ENCODE measurements around the gene ARID3A.

Gene ARID3A

DNA sequence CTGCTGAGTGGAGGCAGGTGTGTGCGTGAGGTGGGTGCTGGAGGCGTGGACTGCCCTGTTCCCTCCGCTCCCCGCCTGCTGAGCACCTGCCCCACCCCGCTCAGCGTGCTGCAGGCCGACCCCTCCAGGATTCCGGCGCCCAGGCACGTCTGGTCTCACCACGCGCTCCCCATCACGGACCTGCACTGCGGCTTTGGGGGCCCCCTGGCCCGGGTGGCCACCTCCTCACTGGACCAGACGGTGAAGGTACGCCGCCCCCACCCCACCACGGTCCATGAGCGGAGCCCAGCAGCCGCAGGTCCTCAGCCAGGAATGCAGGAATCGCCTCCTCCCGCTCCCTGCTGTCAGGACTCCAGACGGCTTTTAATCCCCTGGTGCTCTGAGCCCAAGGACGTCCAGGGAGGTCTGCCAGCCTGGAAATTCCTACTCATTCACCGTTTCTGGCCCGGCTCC, 64.3 kb downstream of the ARID3A start:
- no peak for DNase-seq

DNA sequence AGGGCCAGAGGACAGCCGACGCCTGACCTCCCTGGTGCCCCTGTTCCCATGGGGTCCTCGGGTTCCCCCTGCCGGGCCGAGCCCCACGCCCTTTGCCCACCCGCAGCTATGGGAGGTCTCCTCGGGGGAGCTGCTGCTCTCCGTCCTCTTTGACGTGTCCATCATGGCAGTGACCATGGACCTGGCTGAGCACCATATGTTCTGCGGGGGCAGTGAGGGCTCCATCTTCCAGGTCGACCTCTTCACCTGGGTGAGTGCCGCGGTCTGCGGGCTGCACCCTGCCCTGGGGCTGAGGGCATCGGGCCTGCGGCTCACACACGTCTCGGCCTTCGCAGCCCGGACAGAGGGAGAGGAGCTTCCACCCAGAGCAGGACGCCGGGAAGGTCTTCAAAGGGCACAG, 64.9 kb downstream of the ARID3A start:
- no peak for DNase-seq

DNA sequence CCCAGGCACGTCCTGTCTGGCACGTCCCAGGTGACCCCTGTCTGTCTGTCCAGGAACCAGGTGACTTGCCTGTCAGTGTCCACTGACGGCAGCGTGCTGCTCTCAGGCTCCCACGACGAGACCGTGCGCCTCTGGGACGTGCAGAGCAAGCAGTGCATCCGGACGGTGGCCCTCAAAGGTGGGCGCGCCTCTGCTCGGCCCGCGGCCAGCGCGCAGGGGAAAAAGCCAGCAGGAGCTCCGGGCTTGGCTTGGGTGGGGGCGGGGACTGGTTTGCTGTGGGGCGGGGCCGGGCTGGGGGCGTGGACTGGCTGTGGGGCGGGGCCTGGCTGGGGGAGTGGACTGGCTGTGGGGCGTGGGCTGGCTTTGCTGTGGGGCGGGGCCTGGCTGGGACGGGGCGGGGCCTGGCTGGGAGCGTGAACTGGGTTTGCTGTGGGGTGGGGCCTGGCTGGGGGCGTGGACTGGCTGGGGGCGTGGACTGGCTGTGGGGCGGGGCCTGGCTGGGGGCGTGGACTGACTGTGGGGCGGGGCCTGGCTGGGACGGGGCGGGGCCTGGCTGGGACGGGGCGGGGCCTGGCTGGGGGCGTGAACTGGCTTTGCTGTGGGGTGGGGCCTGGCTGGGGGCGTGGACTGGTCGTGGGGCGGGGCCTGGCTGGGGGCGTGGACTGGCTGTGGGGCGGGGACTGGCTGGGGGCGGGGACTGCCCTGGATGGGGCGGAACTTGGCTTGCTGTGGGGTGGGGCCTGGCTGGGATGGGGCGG, 65.5 kb downstream of the ARID3A start:
- DNase-seq: no peak

DNA sequence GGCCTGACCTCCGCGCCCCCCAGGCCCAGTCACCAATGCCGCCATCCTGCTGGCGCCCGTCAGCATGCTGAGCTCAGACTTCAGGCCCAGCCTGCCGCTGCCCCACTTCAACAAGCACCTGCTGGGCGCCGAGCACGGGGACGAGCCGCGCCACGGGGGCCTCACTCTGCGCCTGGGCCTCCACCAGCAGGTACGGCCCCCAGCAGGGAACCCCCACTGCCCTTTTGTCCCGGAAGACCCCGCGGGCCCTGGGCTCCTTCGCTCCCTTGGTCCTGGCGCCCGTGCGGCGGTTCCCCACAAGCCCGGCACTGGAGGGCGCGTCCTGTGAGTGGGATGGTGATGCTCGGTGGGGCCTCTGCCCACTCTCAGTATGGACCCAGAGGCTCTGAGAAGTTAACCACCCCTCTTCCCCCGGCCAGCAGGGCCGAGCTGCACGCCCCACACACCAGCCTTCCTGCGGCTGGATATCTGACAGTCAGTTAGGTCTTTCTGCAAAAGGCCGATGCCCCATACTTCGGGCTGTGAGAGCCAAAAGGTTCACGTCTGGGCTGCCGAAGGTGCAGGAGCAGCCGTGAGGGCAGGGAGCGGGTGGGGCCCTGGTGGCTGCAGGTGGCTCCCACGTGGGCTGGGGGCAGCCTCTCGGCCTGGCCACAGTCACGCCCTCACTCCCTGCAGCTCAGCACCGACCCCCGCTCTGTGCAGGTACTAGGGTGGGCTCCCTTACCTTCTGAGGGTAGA, 66.3 kb downstream of the ARID3A start:
- no peak for DNase-seq

DNA sequence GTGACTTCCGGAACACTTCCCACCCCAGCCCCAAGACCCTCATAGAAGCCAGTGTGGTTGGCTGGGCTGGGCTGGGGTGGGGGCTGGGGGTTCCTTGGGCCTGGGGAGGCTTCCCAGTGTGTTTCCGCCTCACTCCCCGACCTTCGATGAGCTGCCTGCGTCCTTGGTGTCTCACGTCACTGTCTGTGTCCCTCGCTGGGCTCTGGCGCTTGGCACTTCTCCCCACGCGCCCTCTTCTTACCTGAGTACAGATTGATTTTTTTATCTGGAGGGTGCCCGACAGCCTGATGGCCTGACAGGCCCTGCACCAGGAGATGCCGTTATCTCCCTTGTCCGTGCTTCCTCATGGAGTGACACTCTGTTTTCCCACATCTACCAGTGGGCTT, 66.8 kb downstream of the ARID3A start:
- DNase-seq: no peak

DNA sequence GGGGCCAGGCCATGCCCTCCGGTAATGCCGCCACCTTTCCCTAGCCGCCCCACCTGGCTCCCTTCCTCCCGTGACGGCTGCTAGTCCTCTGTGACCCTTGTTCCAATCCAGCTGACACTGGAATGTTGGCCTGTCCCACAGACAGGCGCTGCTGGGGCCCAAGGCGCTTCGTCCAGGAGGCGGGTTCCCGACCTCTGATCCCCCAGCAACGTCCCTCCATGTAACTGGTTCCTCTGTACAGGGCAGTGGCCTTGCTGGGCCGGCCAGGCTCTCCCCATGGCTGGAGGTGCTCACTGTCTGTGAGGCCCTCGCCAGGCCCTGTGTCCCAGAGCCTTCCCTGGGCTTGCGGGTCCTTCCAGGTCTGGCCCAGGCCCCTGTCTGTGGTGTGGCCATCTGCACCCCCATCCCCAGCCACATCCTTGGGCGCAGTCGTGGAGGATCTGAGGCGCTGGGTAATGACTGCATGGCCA, 67.6 kb downstream of the ARID3A start:
- no peak for DNase-seq

DNA sequence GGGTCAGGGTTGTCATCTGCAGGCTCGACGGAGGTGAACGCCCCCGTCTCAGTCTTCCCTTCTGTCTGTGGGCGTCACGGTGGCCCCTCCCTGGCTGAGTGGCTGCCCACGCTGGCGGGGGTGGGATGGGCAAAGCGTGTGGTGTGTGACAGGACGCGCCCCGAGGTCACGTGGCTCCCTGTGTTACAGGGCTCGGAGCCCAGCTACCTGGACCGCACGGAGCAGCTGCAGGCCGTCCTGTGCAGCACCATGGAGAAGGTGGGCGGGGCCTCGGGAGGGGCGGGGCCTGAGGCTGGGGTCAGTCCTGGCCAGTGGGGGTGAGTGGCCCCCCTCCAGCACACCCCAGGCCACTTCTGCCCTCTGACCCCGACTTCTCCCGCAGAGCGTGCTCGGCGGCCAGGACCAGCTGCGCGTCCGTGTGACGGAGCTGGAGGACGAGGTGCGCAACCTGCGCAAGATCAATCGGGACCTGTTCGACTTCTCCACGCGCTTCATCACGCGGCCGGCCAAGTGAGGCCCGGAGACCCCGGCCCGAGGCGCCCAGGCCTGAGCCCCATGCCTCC, 68.1 kb downstream of the ARID3A start:
- DNase-seq: no peak

DNA sequence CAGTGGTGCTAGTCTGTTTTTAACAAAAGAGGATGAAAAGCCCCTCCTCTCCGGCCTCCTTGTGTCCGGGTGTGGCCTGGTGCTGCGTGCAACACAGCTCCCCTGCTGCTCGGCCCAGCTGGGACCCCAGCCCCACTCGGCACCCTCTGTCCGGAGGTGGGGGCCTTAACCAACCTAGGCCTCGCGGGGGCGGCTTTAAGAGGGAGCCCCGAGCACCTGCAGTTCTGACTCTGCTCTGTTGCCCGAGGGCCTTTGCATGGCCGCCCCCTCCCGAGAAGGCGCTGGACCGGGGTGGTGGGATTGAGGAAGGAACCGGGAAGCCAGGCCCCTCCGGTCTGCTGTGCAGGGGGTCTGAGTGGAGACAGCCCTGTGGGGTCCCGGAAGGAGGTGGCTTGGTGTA, 68.7 kb downstream of the ARID3A start:
- no peak for DNase-seq

DNA sequence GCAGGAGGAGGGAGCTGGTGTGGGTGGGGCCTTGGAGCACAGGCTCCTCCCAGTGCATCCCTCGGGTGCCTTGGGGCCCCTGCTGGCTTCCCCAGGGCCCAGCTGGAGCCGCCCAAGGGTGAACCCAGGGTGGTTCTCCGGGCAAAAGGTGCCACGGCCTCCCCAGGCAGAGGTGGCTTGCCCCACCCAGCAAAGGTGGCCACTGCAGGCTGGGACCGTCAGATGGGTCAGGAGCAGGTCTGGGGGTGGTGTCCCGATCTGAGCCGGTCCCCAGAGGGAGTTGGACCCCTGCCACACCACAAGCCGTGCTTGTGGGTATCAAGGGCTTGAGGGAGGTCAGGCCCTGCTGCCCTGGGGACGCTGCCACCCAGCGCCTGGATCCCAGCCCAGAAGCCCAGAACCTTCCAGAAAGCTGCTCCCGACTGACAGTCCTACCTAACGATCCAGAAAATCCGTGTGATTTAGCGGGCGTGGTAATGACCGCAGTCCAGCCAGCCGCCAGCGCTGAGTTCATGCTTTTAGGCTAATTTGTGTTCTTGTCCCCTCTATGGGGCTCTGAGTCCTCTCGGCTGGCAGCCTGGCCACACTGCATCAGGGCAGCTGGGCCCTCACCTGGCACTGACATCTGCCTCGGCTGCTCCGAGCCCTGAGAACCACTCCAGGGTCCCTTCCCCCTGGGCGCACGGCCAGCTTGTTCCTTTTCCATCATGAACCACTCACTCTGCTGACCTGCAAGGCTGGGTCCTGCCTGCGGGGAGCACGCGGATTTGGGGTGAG, 69.4 kb downstream of the ARID3A start:
- no peak for DNase-seq

DNA sequence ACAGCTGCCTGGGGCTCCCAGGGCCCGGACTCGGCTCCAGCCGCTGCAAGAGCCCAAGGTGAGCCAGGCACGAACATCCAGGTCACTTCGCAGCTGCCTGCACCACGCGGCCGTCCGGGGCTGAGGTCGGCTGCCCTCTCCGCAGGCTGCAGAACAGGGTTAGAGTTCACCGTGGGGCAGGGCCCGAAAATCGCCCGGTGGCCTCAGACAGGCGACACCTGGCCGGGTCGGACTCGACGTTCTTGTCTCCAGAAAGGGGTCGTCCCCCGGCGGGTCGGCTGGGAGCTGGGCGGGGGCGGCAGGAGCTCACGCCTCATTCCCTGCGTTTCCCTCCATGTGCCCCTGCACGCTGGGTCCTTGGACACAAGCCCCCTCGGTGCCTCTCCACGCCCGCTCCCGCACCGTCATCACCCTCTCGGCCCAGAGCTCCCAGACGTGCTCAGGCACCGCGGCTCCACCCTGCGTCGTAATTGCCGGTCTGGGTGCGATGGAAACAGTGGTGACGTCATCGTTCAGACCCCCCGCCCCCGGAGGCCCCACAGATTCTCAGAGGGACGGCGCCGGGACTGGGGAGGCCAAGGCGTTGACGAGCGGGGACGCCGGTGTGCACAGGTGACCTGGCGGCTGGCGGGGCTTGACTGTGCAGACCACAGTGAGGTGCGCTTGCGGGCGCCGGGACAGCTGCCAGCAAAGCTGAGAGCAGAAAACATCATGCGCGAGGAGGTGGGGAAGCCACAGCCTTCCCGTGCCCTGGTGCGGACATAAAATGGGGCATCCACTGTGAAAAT, 70.4 kb downstream of the ARID3A start:
- DNase-seq: peak; percentile 45

DNA sequence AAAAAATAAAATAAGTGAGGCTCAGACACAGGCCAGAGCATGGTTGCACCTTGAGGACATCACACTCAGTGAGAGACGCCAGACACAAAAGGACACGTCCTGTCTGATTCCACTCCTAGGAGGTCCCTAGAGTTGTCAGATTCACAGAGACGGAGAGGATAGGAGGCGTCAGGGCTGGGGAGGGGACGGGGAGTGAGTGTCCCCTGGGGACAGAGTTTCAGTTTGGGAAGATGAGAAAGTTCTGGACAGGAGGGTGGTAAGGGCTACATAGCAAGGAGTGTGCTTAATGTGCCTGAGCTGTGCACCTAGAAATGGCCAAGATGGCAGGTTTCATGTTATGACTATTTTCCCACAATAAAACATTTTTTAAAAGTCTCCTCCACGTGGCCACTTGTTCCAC, 72.2 kb downstream of the ARID3A start:
- DNase-seq: no peak

DNA sequence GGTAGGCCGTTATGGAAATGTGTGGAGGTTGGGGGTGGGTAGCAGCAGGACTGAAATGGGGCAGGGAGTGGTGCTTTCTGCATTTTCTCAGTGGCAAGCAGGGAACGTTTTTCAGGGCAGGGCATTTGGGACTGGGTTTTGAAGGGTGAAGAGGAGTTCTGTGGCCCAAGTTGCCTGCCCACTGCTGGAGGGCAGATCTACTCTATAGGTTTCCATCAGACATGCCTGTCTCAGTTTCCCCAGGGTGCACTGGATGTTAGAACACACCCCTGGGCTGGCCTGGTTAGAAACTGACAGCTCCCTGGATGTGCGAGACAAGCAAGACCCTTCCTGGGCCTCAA, 73.5 kb downstream of the ARID3A start:
- no peak for DNase-seq

DNA sequence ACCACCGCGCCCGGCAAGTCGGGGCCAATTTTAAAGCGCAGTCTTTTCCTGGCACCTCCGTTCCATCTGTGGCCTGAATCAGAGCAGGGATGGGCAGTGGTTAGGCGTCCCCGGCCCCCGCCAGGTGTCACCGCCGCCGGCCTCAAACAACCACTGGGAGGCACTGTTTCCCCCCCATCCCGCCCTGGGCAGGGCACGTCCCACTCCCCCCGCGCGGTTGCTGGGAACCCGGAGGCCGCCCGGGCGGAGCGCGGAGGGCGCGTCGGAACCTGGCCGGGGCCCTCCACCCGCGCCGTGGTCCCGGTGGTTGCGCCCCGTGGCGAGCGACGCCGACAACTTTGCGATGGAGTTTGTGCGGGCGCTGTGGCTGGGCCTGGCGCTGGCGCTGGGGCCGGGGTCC, 74.3 kb downstream of the ARID3A start, which contains the start of gene GRIN3B:
GRIN3B (plus strand) TSS at position 325 of the 400 bp plus-strand sequence; CDS start at position 344, 19 bp downstream.
- DNase-seq: peak; percentile 31

DNA sequence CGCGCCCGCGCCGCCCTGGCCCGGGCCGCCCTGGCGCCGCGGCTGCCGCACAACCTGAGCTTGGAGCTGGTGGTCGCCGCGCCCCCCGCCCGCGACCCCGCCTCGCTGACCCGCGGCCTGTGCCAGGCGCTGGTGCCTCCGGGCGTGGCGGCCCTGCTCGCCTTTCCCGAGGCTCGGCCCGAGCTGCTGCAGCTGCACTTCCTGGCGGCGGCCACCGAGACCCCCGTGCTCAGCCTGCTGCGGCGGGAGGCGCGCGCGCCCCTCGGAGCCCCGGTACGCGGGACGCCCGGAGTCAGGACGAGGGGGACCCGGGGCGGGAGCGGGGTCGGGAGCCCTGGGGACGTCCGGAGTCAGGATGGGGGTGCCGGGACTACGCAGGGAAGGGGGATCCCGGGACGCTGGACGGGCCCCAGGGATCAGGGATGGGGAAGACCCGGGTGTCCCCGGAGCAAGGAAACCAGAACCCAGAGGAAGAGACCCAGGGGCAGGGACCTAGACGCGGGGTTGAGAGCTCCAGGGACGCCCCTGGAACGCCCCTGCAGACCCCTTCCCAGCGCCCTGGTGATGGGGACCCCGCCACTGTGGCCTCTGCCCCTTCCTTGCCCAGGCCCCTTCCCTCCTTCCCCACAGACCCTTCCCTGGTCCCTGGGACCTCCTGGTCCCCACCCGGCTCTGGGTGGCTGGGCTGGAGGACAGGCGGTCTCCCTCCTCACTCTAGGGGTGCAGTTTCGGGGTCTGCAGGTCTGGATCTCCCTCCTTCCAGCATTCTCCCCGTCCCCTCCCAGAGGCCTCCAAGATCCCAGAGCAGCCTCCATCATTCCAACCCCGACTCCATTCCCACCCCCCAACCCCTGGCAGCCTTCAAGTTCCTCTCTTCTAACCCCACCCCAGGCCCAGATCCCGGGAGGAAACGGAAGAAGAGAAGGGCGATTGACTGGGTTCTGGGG, 75.0 kb downstream of the ARID3A start:
- DNase-seq: no peak

DNA sequence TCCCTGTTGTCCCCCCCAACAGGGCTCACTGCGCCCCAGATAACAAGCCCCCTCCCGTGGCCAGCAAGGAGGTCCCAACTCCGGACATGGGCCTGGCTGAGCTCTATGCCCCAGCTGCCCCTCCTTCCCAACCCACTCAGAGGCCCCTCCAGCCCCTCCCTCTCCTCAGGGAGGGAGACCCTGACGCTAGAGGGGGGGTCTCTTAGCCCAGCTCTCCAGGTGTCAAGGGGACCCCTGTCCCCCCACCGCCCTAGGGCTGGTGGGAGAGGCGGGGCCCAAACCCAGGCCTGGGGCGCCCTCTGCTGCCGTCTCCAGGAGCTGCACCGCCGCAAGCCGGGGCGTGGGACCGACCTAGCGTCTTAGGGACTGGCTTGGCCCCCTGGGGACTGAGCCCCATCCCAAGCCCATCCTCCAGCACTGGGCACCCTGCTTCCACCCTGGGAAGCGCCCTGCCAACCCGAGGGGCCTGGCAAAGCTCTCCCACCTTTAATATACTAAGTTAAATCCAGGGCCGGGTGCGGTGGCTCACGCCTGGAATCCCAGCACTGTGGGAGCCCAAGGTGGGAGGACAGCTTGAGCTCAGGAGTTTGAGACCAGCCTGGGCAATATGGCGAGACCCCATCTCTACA, 75.8 kb downstream of the ARID3A start:
- DNase-seq: no peak

DNA sequence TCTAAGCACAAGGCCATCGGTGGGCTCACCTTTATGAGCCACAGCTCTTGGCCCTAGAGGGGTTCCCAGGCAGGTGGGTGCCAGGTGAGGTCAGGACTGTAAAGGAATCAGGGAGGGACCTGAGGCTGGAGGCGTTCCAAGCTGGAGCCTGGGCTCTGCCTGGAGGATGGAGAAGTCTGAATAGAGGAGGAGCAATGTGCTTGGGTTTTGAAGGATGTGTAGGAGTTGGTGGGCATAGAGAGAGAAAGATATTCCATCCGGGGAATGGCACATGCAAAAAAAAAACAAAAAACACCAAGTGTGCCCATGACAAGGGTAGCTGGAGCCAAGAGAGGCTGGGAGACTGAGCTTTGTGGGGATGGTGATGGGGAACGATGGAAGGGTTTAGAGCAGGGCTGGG, 76.8 kb downstream of the ARID3A start:
- no peak for DNase-seq

DNA sequence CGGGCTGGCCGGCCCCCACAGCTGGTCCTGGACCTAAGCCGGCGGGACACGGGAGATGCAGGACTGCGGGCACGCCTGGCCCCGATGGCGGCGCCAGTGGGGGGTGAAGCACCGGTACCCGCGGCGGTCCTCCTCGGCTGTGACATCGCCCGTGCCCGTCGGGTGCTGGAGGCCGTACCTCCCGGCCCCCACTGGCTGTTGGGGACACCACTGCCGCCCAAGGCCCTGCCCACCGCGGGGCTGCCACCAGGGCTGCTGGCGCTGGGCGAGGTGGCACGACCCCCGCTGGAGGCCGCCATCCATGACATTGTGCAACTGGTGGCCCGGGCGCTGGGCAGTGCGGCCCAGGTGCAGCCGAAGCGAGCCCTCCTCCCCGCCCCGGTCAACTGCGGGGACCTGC, 77.4 kb downstream of the ARID3A start:
- no peak for DNase-seq

DNA sequence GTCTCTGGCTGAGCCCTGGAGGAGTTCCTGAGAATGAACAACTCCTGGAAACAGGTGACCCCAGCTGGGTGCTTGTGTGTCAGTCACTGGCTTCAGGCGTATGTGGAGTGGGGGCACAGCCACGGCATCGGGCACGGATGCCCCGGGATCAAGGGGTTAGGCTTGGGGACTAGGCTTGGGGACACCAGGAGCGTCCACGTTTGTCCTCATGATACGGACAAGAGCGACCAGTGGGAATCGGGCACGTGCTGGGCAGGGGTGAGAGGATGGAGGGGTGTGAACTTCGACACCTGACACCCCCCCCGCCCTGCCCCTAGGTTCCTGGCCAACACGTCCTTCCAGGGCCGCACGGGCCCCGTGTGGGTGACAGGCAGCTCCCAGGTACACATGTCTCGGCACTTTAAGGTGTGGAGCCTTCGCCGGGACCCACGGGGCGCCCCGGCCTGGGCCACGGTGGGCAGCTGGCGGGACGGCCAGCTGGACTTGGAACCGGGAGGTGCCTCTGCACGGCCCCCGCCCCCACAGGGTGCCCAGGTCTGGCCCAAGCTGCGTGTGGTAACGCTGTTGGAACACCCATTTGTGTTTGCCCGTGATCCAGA, 78.5 kb downstream of the ARID3A start:
- no peak for DNase-seq

DNA sequence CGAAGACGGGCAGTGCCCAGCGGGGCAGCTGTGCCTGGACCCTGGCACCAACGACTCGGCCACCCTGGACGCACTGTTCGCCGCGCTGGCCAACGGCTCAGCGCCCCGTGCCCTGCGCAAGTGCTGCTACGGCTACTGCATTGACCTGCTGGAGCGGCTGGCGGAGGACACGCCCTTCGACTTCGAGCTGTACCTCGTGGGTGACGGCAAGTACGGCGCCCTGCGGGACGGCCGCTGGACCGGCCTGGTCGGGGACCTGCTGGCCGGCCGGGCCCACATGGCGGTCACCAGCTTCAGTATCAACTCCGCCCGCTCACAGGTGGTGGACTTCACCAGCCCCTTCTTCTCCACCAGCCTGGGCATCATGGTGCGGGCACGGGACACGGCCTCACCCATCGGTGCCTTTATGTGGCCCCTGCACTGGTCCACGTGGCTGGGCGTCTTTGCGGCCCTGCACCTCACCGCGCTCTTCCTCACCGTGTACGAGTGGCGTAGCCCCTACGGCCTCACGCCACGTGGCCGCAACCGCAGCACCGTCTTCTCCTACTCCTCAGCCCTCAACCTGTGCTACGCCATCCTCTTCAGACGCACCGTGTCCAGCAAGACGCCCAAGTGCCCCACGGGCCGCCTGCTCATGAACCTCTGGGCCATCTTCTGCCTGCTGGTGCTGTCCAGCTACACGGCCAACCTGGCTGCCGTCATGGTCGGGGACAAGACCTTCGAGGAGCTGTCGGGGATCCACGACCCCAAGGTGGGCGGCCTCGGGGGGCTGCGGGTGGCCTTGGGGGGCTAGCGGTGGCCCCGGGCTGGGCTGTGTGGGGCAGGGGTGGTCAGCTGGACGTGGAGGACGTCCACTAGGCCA, 79.2 kb downstream of the ARID3A start:
- DNase-seq: no peak
